Measurements from ENCODE around the gene CCDC51. TPM values are rescaled to one million over a fixed set of nuclear protein-coding genes. Genes with fewer than 3 reads are reported as not detected.
A peak's percentile ranks its signal among the peaks of the same experiment; 100 is the strongest.

The CCDC51 gene
- total RNA-seq, 1 donor = 1.4 TPM

DNA sequence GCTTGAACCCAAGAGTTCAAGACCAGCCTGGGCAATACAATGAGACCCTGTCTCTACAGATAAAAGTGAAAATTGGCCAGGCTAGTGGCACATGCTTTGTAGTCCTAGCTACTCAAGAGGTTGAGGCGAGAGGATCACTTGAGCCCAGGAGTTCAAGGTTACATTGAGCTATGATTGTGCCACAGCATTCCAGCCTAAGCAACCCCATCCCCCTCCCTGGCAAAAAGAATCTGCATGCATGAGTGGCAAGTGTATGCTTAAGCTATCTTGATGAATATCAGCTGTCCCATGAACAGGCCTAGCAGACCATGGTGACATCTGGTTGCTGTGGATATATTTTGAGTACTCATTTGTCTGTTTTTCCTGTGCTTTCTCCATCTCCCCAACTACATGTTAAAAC is 11.4 kb upstream of the CCDC51 start:
- peaks cover 10% of the 10 kb centered on the region for H3K4me1 ChIP-seq (ENCODE audit: insufficient read depth, low read length)
- H3K4me3 ChIP-seq (ENCODE audit: low read length) = no peak overlapping the region
- no peaks in the 10 kb centered on the region for H3K9me3 ChIP-seq (ENCODE audit: low read depth, low read length)
- no peaks in the 10 kb centered on the region for H3K27me3 ChIP-seq (ENCODE audit: insufficient read depth, low read length)

- Histone ChIP-seq H3K4me1 (ENCODE audit: insufficient read depth, low read length) (peaks cover 29% of the 10 kb centered on the region), H3K27me3 (ENCODE audit: insufficient read depth, low read length) (no peaks in the 10 kb centered on the region), H3K4me3 (ENCODE audit: low read length) (peak within 1 kb of the TSS; percentile 78), H3K9me3 (ENCODE audit: low read depth, low read length) (no peaks in the 10 kb centered on the region)
Measured at GRCh38 chr3:48446425-48447193, 6.7 kb upstream of the CCDC51 start, which contains the start of gene ATRIP. TSS of gene ATRIP (plus strand) at chr3:48446737. CDS start at chr3:48446846, 109 bp downstream.

DNA sequence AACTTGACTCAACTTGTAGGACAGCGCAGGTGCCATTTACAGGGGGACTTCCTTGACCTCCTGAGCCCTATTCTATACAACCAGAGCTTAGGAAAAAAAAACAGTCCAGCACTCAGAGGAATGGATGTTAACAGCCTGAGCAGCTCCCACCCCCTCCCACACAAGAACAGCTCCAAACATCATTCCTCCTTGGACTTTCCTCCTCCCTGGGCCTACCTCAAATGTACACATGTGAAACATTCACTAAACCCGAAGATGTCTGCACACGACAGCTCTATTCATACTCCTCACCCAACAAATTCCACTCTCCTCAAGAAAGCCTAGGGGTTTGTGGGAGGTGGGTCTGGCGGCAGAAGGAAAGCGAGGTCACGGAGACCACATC is 6.1 kb upstream of the CCDC51 start:
- Histone ChIP-seq H3K4me1 (ENCODE audit: insufficient read depth, low read length) (peaks cover 34% of the 10 kb centered on the region), H3K27me3 (ENCODE audit: insufficient read depth, low read length) (no peaks in the 10 kb centered on the region), H3K9me3 (ENCODE audit: low read depth, low read length) (no peaks in the 10 kb centered on the region), H3K4me3 (ENCODE audit: low read length) (peak overlapping the region; percentile 78)

DNA sequence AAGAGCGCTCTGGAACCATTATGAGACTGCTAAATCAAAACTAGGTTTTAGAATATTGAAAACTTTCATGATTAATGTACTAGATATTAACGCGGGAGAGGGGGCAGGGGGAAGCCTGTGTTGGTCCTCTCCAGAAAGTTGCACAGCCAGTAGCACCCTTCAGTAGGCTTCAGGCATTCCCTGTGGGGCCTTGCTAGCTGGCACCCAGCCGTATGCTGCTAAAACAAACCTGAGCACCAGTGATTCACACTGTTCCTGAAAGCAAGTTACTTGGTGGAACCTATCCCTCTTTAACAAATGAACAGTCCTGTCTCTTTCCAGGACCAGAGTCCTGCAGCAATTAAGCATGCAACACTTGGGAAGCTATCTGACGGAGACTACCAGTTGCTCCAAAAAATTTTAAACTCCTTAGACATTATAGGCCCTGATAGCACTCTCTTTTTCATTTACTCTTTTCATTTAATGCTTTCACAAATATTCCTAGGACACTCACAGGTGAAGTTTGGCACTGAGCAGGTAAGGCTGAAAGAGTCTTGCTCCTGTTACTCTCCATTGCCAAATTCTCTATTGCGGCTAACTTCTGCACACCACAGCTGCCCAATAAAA is 5.5 kb upstream of the CCDC51 start:
- H3K9me3 ChIP-seq (ENCODE audit: low read depth, low read length) = no peaks in the 10 kb centered on the region
- H3K27me3 ChIP-seq (ENCODE audit: insufficient read depth, low read length) = no peaks in the 10 kb centered on the region
- H3K4me3 ChIP-seq (ENCODE audit: low read length) = no peak overlapping the region
- H3K4me1 ChIP-seq (ENCODE audit: insufficient read depth, low read length) = peaks cover 40% of the 10 kb centered on the region

GRCh38 chr3:48441940-48442339 is 2.0 kb upstream of the CCDC51 start:
- no peak overlapping the region for H3K4me3 ChIP-seq (ENCODE audit: low read length)
- H3K27me3 ChIP-seq (ENCODE audit: insufficient read depth, low read length) = no peaks in the 10 kb centered on the region
- no peaks in the 10 kb centered on the region for H3K9me3 ChIP-seq (ENCODE audit: low read depth, low read length)
- peaks cover 37% of the 10 kb centered on the region for H3K4me1 ChIP-seq (ENCODE audit: insufficient read depth, low read length)

DNA sequence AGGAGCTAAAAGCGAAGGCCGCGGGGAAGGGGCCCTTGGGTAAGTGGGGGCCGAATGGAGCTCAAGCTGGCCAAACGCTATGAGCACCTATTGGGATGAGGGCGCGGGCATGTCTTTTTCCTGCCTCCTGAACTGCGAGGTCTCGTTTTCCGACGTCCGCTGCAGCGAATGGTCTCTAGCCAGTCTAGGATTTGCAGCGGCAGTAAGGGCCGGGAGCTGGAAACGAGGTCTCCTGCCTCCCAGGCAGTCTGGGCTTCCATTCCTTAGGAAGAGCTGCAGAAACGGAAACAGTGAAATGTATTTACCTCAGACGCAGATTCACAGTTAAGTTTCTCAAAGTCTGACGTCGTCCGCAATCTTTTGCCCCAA is 655 bp upstream of the CCDC51 start:
- Histone ChIP-seq H3K9me3 (ENCODE audit: low read depth, low read length) (no peaks in the 10 kb centered on the region), H3K4me3 (ENCODE audit: low read length) (peak overlapping the region; percentile 77), H3K4me1 (ENCODE audit: insufficient read depth, low read length) (peaks cover 36% of the 10 kb centered on the region), H3K27me3 (ENCODE audit: insufficient read depth, low read length) (no peaks in the 10 kb centered on the region)

DNA sequence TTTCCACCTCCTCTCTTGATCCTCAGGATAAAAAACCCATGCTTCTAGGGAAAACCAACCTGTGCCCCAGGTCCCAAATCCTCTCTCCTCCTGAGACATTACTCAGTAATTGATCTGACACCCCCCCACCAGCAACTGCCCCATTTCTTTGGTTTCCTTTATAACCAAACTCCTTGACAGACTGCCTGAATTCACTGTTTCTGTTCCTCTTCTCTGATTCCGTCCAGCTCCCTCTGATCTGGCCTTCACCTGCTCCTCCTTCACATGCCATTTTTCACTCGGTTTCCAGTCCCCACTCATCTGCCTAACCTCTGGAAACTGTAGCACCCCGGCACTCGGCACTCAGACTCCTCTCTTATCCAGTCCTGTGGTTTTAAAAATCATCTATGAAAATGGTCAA is 2.1 kb downstream of the CCDC51 start:
- peaks cover 34% of the 10 kb centered on the region for H3K4me1 ChIP-seq (ENCODE audit: insufficient read depth, low read length)
- no peaks in the 10 kb centered on the region for H3K27me3 ChIP-seq (ENCODE audit: insufficient read depth, low read length)
- no peaks in the 10 kb centered on the region for H3K9me3 ChIP-seq (ENCODE audit: low read depth, low read length)
- H3K4me3 ChIP-seq (ENCODE audit: low read length) = no peak overlapping the region

DNA sequence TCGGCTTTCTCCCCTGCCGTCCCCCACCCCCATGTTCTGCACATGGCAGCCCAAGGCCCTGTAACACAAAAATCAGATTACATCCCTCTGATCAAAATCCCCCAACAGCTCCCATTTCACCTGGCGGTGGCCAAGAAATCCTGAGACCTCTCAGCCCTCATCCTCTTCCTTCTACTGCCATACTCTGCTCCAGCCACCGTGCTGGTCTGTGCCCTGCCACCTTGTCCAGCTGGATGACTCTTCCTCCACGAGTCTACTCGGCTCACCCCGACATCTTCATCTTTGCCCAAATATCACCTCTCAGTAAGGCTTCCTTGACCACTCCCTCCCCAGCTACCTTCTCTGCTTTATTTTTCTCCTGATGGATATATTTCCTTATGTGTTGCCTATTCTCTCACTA is 3.1 kb downstream of the CCDC51 start:
- peaks cover 26% of the 10 kb centered on the region for H3K4me1 ChIP-seq (ENCODE audit: insufficient read depth, low read length)
- H3K27me3 ChIP-seq (ENCODE audit: insufficient read depth, low read length) = no peaks in the 10 kb centered on the region
- H3K9me3 ChIP-seq (ENCODE audit: low read depth, low read length) = no peaks in the 10 kb centered on the region
- H3K4me3 ChIP-seq (ENCODE audit: low read length) = no peak overlapping the region

- H3K4me3 ChIP-seq (ENCODE audit: low read length) = no peak overlapping the region
- no peaks in the 10 kb centered on the region for H3K27me3 ChIP-seq (ENCODE audit: insufficient read depth, low read length)
- no peaks in the 10 kb centered on the region for H3K9me3 ChIP-seq (ENCODE audit: low read depth, low read length)
- peaks cover 22% of the 10 kb centered on the region for H3K4me1 ChIP-seq (ENCODE audit: insufficient read depth, low read length)
Measured at GRCh38 chr3:48436477-48436787, 3.5 kb downstream of the CCDC51 start.

DNA sequence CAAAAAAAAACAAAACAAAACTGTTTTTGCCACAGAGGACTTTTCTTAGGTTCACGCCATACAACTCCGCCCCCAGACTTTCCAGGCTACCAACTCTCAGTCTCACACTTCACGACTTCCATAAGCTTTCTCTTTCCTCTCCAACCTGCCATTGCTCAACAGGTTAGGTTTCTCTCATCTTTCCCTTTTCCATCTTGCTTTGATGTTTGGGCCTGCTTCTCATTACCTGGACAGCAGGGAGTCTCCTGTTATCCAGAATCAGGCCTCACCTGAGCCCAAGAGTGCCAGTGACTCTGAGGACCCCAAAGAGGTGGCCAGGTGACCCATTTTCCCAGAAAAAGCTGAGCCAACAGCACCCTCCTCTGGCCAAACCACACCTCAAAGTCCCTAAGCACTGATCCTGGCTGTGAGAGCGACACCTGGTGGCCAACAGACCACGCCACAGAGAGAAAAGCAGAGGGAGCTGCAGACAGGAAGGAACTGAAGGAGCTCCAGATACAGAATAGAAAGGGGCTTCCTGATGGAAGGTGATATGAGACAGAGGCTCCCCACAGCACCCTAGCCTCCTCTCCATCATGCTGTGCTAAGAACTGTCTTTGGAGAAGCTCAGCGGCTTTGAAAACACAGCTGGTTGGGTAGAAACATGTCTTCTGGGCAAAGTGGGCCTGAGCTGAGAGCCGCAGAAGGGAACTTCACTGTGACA is 4.0 kb downstream of the CCDC51 start:
- H3K4me3 ChIP-seq (ENCODE audit: low read length) = no peak overlapping the region
- H3K9me3 ChIP-seq (ENCODE audit: low read depth, low read length) = no peaks in the 10 kb centered on the region
- peaks cover 17% of the 10 kb centered on the region for H3K4me1 ChIP-seq (ENCODE audit: insufficient read depth, low read length)
- no peaks in the 10 kb centered on the region for H3K27me3 ChIP-seq (ENCODE audit: insufficient read depth, low read length)

- no peak overlapping the region for H3K4me3 ChIP-seq (ENCODE audit: low read length)
- H3K4me1 ChIP-seq (ENCODE audit: insufficient read depth, low read length) = peaks cover 14% of the 10 kb centered on the region
- no peaks in the 10 kb centered on the region for H3K27me3 ChIP-seq (ENCODE audit: insufficient read depth, low read length)
- H3K9me3 ChIP-seq (ENCODE audit: low read depth, low read length) = no peaks in the 10 kb centered on the region
Measured at GRCh38 chr3:48435223-48435595, 4.7 kb downstream of the CCDC51 start.

DNA sequence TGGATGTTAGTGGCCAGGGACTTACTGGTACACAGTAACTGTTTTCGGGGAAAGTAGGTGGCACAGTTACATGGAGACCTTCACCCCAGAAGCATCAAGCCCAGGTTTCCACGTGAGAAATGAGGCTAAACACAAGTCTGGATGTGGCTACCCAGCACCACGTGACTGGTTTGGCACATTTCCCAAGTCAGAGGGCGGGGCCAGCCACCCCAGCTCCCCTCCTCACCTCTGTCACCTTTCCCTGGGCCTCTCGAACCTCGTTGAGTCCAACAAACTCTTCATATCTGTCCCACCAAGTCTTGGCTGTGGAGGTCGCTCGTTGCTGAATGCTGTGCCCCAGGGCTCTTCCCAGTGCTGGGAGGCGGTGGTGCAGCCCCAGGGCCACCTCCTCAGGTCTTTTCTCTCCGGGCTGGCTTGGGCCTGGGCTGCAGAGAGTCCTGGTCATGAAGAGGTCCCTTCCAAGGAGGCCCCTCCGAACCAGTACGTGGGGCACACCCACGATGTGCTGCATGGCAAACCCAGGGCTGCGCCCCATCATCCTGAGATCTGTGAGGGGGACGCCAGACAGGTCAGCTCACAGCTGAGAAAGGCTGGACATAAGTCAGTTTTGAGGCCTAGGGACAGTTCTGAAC is 5.2 kb downstream of the CCDC51 start:
- Histone ChIP-seq H3K4me1 (ENCODE audit: insufficient read depth, low read length) (peaks cover 19% of the 10 kb centered on the region), H3K9me3 (ENCODE audit: low read depth, low read length) (no peaks in the 10 kb centered on the region), H3K27me3 (ENCODE audit: insufficient read depth, low read length) (no peaks in the 10 kb centered on the region), H3K4me3 (ENCODE audit: low read length) (no peak overlapping the region)

GRCh38 chr3:48433472-48434118 is 6.3 kb downstream of the CCDC51 start:
- Histone ChIP-seq H3K9me3 (ENCODE audit: low read depth, low read length) (no peaks in the 10 kb centered on the region), H3K4me1 (ENCODE audit: insufficient read depth, low read length) (peaks cover 15% of the 10 kb centered on the region), H3K27me3 (ENCODE audit: insufficient read depth, low read length) (no peaks in the 10 kb centered on the region), H3K4me3 (ENCODE audit: low read length) (no peak overlapping the region)

- Histone ChIP-seq H3K4me1 (ENCODE audit: insufficient read depth, low read length) (peaks cover 15% of the 10 kb centered on the region), H3K9me3 (ENCODE audit: low read depth, low read length) (no peaks in the 10 kb centered on the region), H3K27me3 (ENCODE audit: insufficient read depth, low read length) (no peaks in the 10 kb centered on the region), H3K4me3 (ENCODE audit: low read length) (no peak overlapping the region)
Measured at GRCh38 chr3:48432411-48433371, 7.2 kb downstream of the CCDC51 start.

Measured in mononuclear cell (primary cell).